Muscle of back (tissue), 13 donors: ENCODE measurements around the gene DCAF17. TPM values are rescaled to one million over a fixed set of nuclear protein-coding genes. Genes with fewer than 3 reads are reported as not detected.
A peak's percentile ranks its signal among the peaks of the same experiment; 100 is the strongest.

Experiments used
- DNase-seq, 3 donors: peaks; one replicate each; pipeline versions ENCODE4 v3.0.0 to v3.0.0-alpha.2; 2013
- long read RNA-seq, 9 donors: transcript quantifications; one replicate each; lab custom pipeline, GENCODE V29; 2026
- polyA plus RNA-seq, 10 donors: library from polyadenylated mRNA; unstranded; fragments of 120-200 nt; gene quantifications; one replicate each; pipeline ENCODE4 v1.2.1, GENCODE V29; 2013; ENCODE audit not compliant: insufficient read length in 10 of 10

Gene DCAF17, protein sequence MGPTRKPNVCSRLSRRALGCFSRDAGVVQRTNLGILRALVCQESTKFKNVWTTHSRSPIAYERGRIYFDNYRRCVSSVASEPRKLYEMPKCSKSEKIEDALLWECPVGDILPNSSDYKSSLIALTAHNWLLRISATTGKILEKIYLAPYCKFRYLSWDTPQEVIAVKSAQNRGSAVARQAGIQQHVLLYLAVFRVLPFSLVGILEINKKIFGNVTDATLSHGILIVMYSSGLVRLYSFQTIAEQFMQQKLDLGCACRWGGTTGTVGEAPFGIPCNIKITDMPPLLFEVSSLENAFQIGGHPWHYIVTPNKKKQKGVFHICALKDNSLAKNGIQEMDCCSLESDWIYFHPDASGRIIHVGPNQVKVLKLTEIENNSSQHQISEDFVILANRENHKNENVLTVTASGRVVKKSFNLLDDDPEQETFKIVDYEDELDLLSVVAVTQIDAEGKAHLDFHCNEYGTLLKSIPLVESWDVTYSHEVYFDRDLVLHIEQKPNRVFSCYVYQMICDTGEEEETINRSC
- polyA plus RNA-seq = 10 to 100 TPM in 9 of 10 donors, 1 to 10 TPM in 1; 8.7 to 23.9 (median 16.1) TPM
- long read RNA-seq, donor 1, partial matches to known transcripts = 0 of 1 reads
- long read RNA-seq, donor 1, other reads (novel, unspliced or antisense) = 0 of 1 reads
- long read RNA-seq, donor 2 = 0 reads
- long read RNA-seq, donor 3 = 0 reads
- long read RNA-seq, donor 4 = 0 reads
- long read RNA-seq, donor 5, partial matches to known transcripts = 0 of 1 reads
- long read RNA-seq, donor 5, other reads (novel, unspliced or antisense) = 0 of 1 reads
- long read RNA-seq, donor 6, partial matches to known transcripts = 0 of 1 reads
- long read RNA-seq, donor 6, other reads (novel, unspliced or antisense) = 0 of 1 reads
- long read RNA-seq, donor 7, full-length matches to known transcripts = 1 of 1 reads
- long read RNA-seq, donor 7, partial matches to known transcripts = 0 of 1 reads
- long read RNA-seq, donor 7, other reads (novel, unspliced or antisense) = 0 of 1 reads
- long read RNA-seq, donor 8, full-length matches to known transcripts = 1 of 1 reads
- long read RNA-seq, donor 8, partial matches to known transcripts = 0 of 1 reads
- long read RNA-seq, donor 8, other reads (novel, unspliced or antisense) = 0 of 1 reads
- long read RNA-seq, donor 9 = 0 reads

DNA sequence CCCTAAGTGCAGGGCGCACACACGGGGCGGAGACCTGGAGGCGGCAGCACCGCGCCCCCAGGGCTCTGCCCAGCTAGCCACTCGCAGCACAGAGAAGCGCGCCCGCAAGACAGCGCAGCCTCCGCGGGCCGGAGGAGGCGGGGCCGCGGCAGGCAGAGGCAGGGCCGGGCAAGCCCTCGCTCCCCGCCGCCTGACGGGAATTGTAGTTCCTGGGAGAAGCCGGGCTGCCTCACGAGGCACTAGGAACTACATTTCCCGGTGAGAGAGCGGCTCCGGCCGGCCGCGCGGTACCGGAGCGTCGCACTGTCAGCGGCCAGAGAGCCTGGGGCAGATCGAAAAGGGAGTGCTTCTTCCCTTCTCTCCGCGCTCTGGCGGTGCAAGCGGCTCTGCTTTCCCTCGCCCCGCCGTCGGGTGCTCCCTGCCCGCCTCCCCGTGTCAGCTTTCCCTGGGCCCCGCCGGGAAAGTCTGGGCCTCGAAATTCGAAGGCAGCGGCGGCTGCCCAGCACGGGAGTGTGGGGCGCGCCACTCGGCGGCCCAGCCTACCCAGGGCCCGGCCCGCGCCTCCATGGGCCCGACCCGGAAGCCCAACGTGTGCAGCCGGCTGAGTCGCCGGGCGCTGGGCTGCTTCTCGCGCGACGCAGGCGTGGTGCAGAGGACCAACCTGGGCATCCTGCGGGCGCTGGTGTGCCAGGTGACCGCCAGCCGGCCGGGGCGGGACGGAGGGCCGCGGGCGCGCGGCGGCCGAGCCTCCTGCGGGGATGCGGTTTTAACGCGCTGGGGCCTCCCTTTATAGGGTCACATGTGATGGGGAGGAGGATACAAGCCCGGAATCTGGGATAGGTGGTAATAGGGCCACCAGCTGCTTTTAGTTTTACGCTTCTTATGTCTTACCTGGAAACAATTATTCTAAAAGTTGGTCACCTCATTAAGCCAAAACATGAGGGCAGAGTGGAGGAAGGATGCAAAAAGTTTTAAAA lies at the start of gene DCAF17:
DCAF17 (plus strand) TSS at position 214 of the 977 bp plus-strand sequence; CDS start at position 566, 352 bp downstream.
- DNase-seq = peak; percentile 96 to 98 (median 97)

DNA sequence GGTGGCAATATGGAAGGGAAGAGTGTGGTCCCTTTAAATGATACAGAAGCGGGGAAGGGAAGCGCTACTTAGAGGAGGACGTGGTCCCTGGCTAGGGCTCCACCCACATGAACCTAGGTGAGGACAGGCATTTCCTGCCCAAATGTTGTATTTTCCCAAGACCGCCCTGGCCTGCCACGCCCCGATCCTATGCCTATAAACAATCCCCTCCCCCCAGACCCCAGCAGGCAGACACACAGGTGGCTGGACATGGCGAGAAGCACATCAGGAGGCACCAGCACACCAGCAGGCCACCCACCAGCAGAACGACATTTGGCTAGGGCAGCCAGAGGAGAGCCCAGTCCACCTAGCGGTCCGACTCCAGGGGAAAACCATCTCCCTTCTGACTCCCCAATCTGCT lies 47.4 kb upstream of the DCAF17 start:
- DNase-seq = no peak

DNA sequence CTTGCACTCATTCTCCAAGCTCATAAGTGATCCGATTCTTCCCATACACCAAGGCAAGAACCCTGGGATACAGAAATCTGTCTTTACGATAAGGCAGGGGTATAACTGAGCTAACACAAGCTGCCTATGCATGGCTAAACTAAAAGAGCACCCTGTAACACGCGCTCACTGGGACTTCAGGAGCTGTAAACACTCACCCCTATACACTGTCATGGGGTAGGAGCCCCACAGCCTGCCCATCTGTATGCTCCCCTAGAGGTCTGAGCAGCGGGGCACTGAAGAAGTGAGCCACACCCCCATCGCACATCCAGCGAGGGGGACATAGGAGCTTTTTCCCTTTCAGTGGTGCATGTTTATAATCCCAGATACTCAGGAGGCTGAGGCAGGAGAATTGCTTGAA lies 47.0 kb upstream of the DCAF17 start:
- DNase-seq = no peak

DNA sequence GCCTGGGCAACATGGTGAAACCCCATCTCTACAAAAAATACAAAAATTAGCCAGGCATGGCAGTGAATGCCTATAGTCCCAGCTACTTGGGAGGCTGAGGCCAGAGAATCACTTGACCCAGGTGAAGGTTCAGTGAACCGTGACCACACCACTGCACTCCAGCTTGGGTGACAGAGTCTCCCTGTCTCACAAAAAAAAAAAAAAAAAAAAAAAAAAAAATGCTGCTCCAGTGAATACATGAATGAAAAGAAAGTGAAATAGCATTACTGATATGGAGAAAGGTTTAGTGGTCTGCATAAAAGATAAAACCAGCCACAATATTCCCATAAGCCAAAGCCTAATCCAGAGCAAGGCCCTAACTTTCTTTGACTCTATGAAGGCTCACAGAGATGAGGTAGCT lies 44.7 kb upstream of the DCAF17 start:
- DNase-seq = no peak

DNA sequence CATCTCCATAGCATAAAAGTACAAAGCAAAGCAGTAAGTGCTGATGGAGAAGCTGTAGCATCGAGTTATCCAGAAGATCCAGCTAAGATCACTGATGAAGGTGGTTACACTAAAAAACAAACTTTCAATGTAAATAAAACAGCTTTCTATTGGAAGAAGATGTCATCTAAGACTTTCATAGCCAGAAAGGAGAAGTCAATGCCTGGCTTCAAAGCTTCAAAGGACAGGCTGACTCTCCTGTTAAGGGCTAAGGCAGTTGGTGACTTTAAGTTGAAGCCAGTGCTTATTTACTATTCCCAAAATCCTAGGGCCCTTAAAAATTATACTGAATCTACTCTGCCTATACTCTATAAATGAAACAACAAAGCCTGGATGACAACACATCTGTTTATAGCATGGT lies 44.2 kb upstream of the DCAF17 start:
- DNase-seq = no peak

DNA sequence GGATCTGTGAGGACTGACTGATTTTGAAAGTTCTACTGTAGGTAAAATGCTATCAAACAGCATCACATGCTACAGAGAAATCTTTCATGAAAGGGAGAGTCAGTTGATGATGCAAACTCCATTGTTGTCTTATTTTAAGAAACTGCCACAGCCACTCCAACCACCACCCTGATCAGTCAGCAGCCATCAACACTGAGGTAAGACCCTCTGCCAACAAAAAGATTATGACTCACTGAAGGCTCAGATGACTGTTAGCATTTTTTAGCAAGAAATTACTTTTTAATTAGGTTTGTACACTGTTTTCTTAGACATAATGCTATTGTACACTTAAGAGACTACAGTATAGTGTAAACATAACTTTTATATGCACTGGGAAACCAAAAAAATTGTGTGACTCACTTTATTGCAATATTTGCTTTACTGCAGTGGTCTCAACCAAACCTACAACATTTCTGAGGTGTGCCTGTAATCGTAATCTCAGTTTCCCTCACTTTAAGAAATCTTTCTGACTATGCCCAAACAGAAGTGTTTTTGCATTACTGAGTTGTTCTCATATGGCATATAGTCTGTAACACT lies 43.0 kb upstream of the DCAF17 start:
- DNase-seq = peak in 1 of 3 donors; percentile 37

DNA sequence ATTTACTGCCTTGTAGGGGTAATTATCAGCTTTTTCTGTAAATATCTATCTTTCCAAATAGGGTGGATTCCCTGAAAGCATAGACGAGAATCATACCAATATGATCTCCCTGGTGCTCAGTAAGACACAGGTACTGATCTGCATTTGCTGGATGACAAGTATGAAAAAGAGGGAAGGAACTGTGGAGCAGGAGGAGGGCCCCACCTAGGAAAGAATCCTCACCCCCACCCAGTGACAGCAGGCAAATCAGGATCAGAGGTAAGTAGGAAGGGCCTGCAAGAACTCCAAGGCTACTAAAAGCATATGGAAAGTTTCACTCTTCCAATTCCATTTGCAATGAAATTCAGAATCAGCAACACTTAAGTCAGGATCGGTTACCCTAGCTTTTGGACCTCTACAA lies 42.5 kb upstream of the DCAF17 start:
- no peak for DNase-seq

DNA sequence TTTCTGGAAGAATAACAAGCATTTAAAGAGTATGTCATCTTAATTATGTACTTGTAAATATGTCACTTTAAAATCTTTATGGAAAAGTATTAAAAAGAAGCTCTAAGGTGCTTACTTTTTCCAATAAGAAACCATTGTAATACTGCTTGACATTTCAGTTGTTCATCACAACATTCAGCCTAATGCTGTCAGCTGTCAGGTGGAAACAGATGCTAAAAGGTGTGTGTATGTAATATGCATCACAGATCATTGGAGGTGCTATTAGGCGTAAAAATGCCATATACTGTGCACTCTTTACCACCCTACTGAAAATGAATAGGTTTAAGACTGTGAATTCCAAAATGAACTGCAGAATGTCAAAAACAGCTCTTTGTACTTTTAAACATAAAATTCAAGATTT lies 40.5 kb upstream of the DCAF17 start:
- DNase-seq = no peak

DNA sequence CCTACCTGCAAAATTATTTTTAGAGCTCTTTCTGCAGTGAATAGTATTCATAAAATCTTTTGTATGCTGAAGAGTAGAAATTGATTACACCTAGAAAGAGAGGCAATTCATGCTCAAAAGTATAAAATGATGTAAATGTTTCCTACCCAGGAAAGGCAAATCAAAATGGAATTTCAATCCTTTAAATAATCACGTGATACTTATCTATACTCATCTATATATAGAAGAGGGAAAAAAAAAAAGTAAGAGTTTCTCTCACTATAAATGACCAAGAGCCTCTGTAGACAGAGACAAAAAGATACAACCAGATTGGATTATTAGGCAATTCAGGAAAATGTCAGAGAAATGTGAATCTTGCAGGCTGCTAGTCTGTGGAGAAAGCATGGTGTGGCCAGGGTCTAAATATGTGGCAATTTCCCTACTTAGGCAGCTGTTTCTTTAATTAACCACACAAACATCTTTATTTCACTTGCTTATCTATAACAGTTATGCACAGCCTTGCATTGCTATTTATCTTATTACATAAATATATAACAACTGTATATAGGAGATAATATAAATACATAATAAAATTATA lies 39.8 kb upstream of the DCAF17 start:
- no peak for DNase-seq

DNA sequence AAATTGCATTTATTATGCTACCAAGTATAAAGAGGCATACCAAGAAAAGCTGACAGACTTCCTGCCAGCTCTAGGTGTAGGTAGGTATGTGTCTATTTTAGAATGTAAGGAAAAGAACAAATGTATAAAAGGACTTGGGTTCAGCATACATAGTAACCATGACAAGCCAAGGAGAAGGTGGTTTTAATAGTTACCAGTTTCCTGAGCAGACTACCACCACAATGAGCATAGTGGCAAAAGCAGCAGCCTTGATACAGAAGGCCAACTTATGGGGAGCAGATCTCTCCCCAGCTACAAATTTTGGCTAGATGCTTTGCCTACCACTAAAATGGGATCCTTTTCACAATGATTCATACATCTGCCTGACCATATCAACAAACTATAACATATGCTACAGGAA lies 34.7 kb upstream of the DCAF17 start:
- DNase-seq = no peak

DNA sequence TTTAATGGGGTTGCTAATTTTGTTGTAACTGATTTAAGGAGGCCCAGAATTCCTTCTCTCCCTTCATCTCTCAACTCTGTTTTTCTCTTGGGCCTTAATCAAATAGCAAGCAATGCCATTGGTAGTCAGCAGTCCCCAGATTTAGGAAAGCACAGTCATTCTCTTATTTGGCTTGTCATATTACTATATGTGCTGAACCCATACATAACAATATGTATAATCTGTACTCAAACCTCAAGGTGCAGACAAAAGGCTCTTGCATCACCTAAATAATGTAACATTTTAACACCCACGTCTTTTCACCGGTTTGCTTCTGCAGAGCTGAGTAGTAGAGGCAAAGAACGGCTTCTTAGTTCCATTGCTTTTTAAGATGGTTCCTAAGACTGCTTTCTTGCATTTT lies 33.6 kb upstream of the DCAF17 start:
- no peak for DNase-seq

DNA sequence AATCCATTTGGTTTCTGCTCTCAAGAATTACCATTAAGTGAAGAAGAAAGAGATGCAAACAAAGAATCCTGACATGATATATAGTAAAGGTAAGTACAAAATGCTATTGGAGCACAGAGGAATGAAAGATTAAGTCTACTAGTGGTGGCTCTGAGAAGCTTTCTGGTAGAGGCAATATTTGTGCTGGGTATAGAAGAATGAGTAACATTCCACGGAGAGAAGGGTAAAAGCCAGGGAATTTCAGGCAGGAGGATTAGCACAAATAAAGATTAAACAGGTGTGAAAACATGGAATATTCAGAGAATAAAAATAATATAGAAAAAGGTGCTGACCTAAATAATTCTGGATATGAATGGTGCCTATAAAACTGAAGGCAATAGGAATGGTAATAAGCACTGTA lies 32.1 kb upstream of the DCAF17 start:
- DNase-seq = no peak

DNA sequence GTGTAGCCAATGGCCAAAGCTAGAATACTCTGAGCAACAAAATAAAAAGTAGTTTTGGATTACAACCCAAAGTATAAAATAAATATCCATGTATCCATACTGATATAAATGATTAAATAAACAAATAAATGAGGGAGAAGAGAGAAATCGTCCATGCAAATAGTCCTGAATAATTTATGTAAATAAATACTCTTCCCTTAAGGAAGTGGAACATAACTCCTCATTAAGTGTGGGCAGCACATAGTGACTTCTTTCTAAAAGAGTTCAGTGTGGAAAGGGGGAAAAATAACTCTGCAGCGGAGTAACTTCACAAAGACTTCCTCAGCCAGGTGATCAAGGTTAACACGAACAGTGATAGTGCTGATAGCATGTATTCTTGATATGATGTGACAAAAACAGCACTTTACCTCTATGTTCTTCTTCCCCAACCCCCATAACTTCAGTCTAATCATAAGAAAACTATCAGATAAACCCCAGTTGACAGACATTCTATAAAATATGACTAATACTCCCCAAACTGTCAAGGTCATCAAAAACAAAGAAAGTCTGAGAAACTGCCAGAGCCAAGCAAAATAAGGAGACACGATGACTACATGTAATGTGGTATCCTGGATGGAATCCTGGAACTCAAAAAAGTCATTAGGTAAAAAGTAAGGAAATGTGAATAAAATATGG lies 31.0 kb upstream of the DCAF17 start:
- DNase-seq = no peak

DNA sequence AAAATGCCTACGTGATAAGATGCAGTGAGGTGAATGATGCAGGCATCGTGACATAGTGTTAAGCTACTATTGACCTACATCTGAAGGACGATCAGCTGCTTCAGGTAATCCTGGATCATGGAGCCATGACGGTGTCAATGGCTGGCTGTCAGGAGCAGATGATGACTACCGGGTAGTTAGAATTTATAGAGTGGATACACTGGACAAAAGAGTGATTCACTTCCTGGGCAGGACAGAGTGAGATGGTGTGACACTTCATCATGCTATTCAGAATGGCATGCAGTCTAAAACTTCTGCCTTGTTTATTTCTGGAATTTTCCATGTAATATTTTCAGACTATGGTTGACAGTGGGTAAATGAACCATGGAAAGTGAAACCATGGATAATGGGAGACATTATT lies 29.8 kb upstream of the DCAF17 start:
- no peak for DNase-seq

DNA sequence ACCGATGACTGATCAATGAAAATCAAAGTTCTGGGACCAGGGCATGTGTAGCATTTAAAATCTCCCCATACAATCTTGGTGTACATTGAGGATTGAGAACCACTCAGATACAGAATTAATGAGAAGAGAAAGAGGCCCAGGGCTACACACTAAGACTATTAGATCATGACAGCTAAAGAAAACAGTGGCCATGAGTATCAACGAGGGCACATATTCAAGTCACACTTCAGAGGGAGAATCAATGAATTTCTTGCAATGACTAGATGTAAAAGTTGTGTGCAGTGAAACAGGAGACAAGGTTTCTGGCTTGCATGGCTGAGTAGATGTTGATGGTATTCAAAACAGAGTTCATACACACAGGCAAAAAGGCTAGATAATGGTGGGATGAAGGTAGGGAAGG lies 29.3 kb upstream of the DCAF17 start:
- no peak for DNase-seq

DNA sequence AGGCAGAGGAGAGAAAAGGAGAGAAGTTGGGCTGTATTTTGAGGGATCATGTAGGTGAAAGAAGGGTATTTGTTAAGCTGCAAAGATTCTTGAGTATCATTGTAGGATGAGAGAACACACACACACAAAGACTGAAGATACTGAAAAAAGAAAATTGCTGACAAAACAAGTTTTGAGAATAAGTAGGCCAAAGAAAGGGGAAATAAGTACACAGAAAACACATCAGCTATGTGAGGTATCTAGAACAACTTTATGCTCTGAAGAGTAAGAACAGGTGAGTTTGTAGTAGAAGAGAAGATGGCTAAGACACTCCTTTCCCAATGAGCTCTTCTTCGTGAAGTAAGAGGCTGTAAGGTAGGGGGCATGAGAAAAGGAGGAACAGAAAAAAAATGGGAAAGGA lies 28.5 kb upstream of the DCAF17 start:
- no peak for DNase-seq

DNA sequence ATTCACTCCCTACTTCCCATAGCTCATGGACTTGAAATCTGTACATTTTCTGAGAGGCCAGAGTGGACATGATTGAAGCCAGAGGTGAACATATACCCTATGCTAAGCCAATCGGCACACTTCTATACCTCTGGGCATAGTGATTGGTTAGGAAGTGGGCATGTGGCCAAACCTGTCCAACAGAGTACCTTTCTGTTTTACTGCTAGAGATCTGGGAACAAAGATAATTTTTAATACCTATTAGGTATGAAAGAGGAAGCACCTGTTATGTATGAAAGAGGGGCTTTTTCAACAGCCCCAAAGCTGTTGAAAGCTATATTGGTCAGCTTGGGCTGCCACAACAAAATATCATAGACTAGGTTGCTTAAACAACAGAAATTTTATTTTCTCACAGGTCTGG lies 28.0 kb upstream of the DCAF17 start:
- no peak for DNase-seq

DNA sequence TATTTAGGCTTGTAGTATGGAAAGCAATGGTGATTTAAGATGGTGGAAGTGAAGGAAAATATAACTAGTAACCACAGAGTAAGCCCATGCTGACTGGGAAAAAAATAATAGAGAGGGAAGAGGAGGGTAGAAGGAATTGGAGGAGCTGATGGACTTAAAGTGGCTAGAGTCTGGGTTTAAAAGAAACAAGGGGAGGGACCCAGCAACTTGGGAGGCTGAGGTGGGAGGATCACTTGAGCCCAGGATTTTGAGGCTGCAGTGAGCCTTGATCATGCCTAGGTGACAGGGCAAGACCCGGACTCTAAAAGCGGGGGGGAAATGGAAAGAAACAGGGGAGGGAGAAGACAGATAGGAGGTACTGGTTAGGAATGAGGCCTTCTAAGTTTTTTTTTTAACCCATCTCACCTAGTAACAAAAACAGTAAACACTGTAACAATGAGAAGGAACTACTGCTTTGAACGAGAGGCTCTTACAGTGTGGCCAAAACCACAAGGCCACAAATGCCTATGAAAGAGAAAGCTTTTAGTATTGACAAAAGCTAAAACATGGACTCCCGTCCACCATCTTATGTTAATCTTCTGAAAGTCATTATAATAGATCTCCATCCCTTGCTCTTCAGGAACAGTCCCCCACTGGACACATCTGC lies 26.9 kb upstream of the DCAF17 start:
- DNase-seq = no peak

DNA sequence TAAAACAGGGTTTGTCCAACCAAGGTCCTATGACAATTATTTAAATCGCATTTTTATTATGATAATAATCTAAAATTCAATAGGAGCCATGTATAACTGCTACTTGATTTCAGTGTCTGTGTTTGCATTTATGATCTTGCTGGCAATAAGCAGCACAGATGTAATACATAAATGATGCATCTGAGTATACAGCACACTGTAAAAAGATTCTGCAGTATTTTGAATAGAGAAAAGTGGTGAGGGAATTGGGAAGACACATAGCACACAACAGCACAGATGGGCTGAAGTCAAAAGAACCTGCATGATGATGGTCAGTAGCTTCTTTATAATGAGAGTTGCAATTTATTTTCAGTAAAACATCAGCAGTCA lies 26.4 kb upstream of the DCAF17 start:
- peak in 1 of 3 donors; percentile 47 for DNase-seq
